ENCODE data around the gene NHERF1.
A peak's percentile ranks its signal among the peaks of the same experiment; 100 is the strongest.

The NHERF1 gene

GRCh38 chr17:74768069-74768762 lies 19.8 kb downstream of the NHERF1 start:
- no peak for DNase-seq (ENCODE audit: low read depth in 2 of 2)

- no peak for DNase-seq (ENCODE audit: low read depth in 2 of 2)
These were observed 20.3 kb downstream of the NHERF1 start for GRCh38 chr17:74768763-74769114.

- DNase-seq (ENCODE audit: low read depth in 2 of 2): no peak
These were observed 20.9 kb downstream of the NHERF1 start for GRCh38 chr17:74769266-74769855.

GRCh38 chr17:74769856-74770497 lies 21.5 kb downstream of the NHERF1 start:
- DNase-seq (ENCODE audit: low read depth in 2 of 2): no peak

GRCh38 chr17:74770498-74771318 lies 22.3 kb downstream of the NHERF1 start:
- DNase-seq (ENCODE audit: low read depth in 2 of 2): peak; percentile 42 to 55

- DNase-seq (ENCODE audit: low read depth in 2 of 2): no peak
These were observed 23.0 kb downstream of the NHERF1 start for GRCh38 chr17:74771319-74771914.

GRCh38 chr17:74772053-74772452 lies 23.6 kb downstream of the NHERF1 start:
- DNase-seq (ENCODE audit: low read depth in 2 of 2): no peak

GRCh38 chr17:74773414-74773813 lies 25.0 kb downstream of the NHERF1 start:
- DNase-seq (ENCODE audit: low read depth in 2 of 2): no peak

GRCh38 chr17:74773871-74774286 lies 25.5 kb downstream of the NHERF1 start:
- no peak for DNase-seq (ENCODE audit: low read depth in 2 of 2)

- no peak for DNase-seq (ENCODE audit: low read depth in 2 of 2)
These were observed 27.1 kb downstream of the NHERF1 start for GRCh38 chr17:74775409-74776043.

- peak; percentile 97 to 98 for DNase-seq (ENCODE audit: low read depth in 2 of 2)
These were observed 27.9 kb downstream of the NHERF1 start, which contains the start of gene NAT9 for GRCh38 chr17:74776044-74776962. NAT9 (minus strand) TSS chr17:74776345; CDS start chr17:74775698, 647 bp downstream.

GRCh38 chr17:74776990-74777389 lies 28.6 kb downstream of the NHERF1 start:
- DNase-seq (ENCODE audit: low read depth in 2 of 2): no peak

- DNase-seq (ENCODE audit: low read depth in 2 of 2): no peak
These were observed 29.6 kb downstream of the NHERF1 start for GRCh38 chr17:74777901-74778515.

- DNase-seq (ENCODE audit: low read depth in 2 of 2): no peak
These were observed 30.5 kb downstream of the NHERF1 start for GRCh38 chr17:74778960-74779359.

- DNase-seq (ENCODE audit: low read depth in 2 of 2): no peak
These were observed 31.1 kb downstream of the NHERF1 start for GRCh38 chr17:74779501-74779900.

- DNase-seq (ENCODE audit: low read depth in 2 of 2): peak in 1 of 2 donors; percentile 15
These were observed 31.5 kb downstream of the NHERF1 start for GRCh38 chr17:74779948-74780400.

GRCh38 chr17:74780443-74781238 lies 32.2 kb downstream of the NHERF1 start:
- DNase-seq (ENCODE audit: low read depth in 2 of 2): no peak

- DNase-seq (ENCODE audit: low read depth in 2 of 2): no peak
These were observed 34.1 kb downstream of the NHERF1 start for GRCh38 chr17:74782571-74782970.
